ENCODE data around the gene EPHB2. TPM values are rescaled to one million over a fixed set of nuclear protein-coding genes. Genes with fewer than 3 reads are reported as not detected.

Gene EPHB2
- total RNA-seq, 1 experiment from 2014 or later = 18.5 TPM

DNA sequence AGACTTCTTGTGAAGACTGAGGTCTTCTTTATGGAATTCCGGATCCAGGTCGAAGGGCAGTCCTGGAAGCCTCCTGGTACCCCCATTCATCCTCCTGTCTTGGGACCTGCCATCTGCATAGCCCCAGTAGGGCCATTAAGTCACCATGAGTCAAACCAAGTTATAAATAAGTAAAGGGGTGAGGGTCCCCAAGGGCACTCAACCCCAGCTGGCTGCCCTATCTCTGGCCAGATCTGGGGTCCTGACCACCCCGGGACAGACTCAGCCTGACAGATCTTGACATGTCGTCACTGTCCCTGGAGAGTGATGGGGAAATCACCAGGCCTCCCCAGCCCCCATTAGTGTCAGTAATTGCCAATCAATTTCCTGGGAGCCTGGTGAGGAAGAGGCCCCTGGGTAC is 108.7 kb downstream of the EPHB2 start (continued):
- TF ChIP-seq, protein P1, sequence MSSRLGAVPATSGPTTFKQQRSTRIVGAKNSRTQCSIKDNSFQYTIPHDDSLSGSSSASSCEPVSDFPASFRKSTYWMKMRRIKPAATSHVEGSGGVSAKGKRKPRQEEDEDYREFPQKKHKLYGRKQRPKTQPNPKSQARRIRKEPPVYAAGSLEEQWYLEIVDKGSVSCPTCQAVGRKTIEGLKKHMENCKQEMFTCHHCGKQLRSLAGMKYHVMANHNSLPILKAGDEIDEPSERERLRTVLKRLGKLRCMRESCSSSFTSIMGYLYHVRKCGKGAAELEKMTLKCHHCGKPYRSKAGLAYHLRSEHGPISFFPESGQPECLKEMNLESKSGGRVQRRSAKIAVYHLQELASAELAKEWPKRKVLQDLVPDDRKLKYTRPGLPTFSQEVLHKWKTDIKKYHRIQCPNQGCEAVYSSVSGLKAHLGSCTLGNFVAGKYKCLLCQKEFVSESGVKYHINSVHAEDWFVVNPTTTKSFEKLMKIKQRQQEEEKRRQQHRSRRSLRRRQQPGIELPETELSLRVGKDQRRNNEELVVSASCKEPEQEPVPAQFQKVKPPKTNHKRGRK (CRISPR knock-in tag; IDR thresholded peaks at IDR 0.05; ENCODE audit: borderline replicate concordance) = no peak
- TF ChIP-seq FOXJ3 (CRISPR knock-in tag; IDR thresholded peaks at IDR 0.05; ENCODE audit: borderline replicate concordance) = no peak

DNA sequence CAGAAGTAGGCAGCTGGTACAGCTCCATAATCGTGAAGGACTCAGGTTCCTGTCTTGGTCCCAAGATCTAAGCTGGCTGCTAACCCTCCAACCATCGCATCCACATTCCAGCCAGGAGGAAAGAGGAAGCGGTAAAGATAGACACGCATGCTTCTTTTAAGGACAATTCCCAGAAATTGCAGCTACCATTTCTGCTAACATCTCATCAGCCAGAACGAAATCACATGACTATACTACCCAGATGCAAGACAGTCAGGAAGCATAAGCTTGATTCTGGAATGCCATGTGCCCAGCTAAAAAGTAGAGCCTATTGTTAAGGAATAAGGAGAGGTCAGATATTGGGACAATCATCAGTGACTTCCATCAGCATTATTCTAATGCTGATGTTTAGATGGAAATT is 110.4 kb downstream of the EPHB2 start:
- no peak for DNase-seq (ENCODE audit: low spot score)
- POLR2A ChIA-PET = no interaction called here
- H3K36me3 Mint-ChIP-seq = no peaks in the 10 kb centered on the region
- H3K4me1 Mint-ChIP-seq = peaks cover 18% of the 10 kb centered on the region
- ATAC-seq = no peak
- no peak overlapping the region for H3K4me3 Mint-ChIP-seq
- no peak for TF ChIP-seq GTF2I (CRISPR knock-in tag; conservative IDR thresholded peaks at IDR 0.05)
- no peak for TF ChIP-seq GABPB1 (CRISPR knock-in tag; IDR thresholded peaks at IDR 0.05)
- TF ChIP-seq FOXK1 (CRISPR knock-in tag; IDR thresholded peaks at IDR 0.05) = no peak
- TF ChIP-seq, protein P2, sequence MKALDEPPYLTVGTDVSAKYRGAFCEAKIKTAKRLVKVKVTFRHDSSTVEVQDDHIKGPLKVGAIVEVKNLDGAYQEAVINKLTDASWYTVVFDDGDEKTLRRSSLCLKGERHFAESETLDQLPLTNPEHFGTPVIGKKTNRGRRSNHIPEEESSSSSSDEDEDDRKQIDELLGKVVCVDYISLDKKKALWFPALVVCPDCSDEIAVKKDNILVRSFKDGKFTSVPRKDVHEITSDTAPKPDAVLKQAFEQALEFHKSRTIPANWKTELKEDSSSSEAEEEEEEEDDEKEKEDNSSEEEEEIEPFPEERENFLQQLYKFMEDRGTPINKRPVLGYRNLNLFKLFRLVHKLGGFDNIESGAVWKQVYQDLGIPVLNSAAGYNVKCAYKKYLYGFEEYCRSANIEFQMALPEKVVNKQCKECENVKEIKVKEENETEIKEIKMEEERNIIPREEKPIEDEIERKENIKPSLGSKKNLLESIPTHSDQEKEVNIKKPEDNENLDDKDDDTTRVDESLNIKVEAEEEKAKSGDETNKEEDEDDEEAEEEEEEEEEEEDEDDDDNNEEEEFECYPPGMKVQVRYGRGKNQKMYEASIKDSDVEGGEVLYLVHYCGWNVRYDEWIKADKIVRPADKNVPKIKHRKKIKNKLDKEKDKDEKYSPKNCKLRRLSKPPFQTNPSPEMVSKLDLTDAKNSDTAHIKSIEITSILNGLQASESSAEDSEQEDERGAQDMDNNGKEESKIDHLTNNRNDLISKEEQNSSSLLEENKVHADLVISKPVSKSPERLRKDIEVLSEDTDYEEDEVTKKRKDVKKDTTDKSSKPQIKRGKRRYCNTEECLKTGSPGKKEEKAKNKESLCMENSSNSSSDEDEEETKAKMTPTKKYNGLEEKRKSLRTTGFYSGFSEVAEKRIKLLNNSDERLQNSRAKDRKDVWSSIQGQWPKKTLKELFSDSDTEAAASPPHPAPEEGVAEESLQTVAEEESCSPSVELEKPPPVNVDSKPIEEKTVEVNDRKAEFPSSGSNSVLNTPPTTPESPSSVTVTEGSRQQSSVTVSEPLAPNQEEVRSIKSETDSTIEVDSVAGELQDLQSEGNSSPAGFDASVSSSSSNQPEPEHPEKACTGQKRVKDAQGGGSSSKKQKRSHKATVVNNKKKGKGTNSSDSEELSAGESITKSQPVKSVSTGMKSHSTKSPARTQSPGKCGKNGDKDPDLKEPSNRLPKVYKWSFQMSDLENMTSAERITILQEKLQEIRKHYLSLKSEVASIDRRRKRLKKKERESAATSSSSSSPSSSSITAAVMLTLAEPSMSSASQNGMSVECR (CRISPR knock-in tag; IDR thresholded peaks at IDR 0.05; ENCODE audit: borderline replicate concordance) = no peak
- TF ChIP-seq, protein P3, sequence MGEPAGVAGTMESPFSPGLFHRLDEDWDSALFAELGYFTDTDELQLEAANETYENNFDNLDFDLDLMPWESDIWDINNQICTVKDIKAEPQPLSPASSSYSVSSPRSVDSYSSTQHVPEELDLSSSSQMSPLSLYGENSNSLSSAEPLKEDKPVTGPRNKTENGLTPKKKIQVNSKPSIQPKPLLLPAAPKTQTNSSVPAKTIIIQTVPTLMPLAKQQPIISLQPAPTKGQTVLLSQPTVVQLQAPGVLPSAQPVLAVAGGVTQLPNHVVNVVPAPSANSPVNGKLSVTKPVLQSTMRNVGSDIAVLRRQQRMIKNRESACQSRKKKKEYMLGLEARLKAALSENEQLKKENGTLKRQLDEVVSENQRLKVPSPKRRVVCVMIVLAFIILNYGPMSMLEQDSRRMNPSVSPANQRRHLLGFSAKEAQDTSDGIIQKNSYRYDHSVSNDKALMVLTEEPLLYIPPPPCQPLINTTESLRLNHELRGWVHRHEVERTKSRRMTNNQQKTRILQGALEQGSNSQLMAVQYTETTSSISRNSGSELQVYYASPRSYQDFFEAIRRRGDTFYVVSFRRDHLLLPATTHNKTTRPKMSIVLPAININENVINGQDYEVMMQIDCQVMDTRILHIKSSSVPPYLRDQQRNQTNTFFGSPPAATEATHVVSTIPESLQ (CRISPR knock-in tag; IDR thresholded peaks at IDR 0.05) = no peak
- TF ChIP-seq, protein P4, sequence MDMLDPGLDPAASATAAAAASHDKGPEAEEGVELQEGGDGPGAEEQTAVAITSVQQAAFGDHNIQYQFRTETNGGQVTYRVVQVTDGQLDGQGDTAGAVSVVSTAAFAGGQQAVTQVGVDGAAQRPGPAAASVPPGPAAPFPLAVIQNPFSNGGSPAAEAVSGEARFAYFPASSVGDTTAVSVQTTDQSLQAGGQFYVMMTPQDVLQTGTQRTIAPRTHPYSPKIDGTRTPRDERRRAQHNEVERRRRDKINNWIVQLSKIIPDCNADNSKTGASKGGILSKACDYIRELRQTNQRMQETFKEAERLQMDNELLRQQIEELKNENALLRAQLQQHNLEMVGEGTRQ (CRISPR knock-in tag; IDR thresholded peaks at IDR 0.05) = no peak
- TF ChIP-seq, protein P1 (CRISPR knock-in tag; IDR thresholded peaks at IDR 0.05; ENCODE audit: borderline replicate concordance) = no peak
- TF ChIP-seq JUN (CRISPR knock-in tag; IDR thresholded peaks at IDR 0.05) = no peak
- no peak for TF ChIP-seq NR2C2 (CRISPR knock-in tag; IDR thresholded peaks at IDR 0.05)
- no peak for TF ChIP-seq ZNF423 (CRISPR knock-in tag; IDR thresholded peaks at IDR 0.05)
- TF ChIP-seq, protein P5, sequence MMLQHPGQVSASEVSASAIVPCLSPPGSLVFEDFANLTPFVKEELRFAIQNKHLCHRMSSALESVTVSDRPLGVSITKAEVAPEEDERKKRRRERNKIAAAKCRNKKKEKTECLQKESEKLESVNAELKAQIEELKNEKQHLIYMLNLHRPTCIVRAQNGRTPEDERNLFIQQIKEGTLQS (CRISPR knock-in tag; conservative IDR thresholded peaks at IDR 0.05) = no peak
- no peak for TF ChIP-seq TEAD4 (CRISPR knock-in tag; IDR thresholded peaks at IDR 0.05)
- no peak for TF ChIP-seq JAZF1 (CRISPR knock-in tag; IDR thresholded peaks at IDR 0.05)
- no peak for TF ChIP-seq CREM (CRISPR knock-in tag; IDR thresholded peaks at IDR 0.05)
- TF ChIP-seq, protein P6, sequence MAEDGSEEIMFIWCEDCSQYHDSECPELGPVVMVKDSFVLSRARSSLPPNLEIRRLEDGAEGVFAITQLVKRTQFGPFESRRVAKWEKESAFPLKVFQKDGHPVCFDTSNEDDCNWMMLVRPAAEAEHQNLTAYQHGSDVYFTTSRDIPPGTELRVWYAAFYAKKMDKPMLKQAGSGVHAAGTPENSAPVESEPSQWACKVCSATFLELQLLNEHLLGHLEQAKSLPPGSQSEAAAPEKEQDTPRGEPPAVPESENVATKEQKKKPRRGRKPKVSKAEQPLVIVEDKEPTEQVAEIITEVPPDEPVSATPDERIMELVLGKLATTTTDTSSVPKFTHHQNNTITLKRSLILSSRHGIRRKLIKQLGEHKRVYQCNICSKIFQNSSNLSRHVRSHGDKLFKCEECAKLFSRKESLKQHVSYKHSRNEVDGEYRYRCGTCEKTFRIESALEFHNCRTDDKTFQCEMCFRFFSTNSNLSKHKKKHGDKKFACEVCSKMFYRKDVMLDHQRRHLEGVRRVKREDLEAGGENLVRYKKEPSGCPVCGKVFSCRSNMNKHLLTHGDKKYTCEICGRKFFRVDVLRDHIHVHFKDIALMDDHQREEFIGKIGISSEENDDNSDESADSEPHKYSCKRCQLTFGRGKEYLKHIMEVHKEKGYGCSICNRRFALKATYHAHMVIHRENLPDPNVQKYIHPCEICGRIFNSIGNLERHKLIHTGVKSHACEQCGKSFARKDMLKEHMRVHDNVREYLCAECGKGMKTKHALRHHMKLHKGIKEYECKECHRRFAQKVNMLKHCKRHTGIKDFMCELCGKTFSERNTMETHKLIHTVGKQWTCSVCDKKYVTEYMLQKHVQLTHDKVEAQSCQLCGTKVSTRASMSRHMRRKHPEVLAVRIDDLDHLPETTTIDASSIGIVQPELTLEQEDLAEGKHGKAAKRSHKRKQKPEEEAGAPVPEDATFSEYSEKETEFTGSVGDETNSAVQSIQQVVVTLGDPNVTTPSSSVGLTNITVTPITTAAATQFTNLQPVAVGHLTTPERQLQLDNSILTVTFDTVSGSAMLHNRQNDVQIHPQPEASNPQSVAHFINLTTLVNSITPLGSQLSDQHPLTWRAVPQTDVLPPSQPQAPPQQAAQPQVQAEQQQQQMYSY (CRISPR knock-in tag; IDR thresholded peaks at IDR 0.05) = no peak
- no peak for TF ChIP-seq GRHL2 (CRISPR knock-in tag; IDR thresholded peaks at IDR 0.05; ENCODE audit: insufficient replicate concordance, severe bottlenecking)
- TF ChIP-seq ZNF317 (CRISPR knock-in tag; IDR thresholded peaks at IDR 0.05; ENCODE audit: borderline replicate concordance, low read depth) = no peak
- TF ChIP-seq, protein P7, sequence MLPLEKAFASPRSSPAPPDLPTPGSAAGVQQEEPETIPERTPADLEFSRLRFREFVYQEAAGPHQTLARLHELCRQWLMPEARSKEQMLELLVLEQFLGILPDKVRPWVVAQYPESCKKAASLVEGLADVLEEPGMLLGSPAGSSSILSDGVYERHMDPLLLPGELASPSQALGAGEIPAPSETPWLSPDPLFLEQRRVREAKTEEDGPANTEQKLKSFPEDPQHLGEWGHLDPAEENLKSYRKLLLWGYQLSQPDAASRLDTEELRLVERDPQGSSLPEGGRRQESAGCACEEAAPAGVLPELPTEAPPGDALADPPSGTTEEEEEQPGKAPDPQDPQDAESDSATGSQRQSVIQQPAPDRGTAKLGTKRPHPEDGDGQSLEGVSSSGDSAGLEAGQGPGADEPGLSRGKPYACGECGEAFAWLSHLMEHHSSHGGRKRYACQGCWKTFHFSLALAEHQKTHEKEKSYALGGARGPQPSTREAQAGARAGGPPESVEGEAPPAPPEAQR (CRISPR knock-in tag; IDR thresholded peaks at IDR 0.05) = no peak
- H3K9me3 Mint-ChIP-seq = no peaks in the 10 kb centered on the region
- no peak overlapping the region for H3K27ac Mint-ChIP-seq
- CTCF ChIA-PET = interaction anchor here (3.0 kb wide), 1 partner anchor 116 kb away, joined by 12 read pairs; no protein-coding TSS in a partner anchor
- H3K27me3 Mint-ChIP-seq (ENCODE audit: low read depth) = no peaks in the 10 kb centered on the region
